Liver (tissue), 9 donors: ENCODE data around the gene TOP3A. TPM values are rescaled to one million over a fixed set of nuclear protein-coding genes. Genes with fewer than 3 reads are reported as not detected.

Experiments used
- DNase-seq: peaks from one replicate; pipeline ENCODE4 v3.0.0-alpha.2; 2017; ENCODE audit warnings: low spot score
- H3K27ac ChIP-seq, 2 donors: one replicate each; pipeline ENCODE4 v1.7.0; 2013; ENCODE audit warnings: inconsistent platforms in 2 of 2, low read length in 2 of 2, control low read depth in 1 of 2, low read depth in 1 of 2, mild to moderate bottlenecking in 1 of 2
- H3K27me3 ChIP-seq, 4 donors: one replicate each; pipeline versions ENCODE4 v1.6.1 to v1.7.0; 2013; ENCODE audit warnings: low read length in 3 of 4, inconsistent platforms in 1 of 4, mild to moderate bottlenecking in 1 of 4, moderate library complexity in 1 of 4; ENCODE audit not compliant: control insufficient read depth in 4 of 4, insufficient read depth in 4 of 4
- H3K36me3 ChIP-seq, 4 donors: one replicate each; pipeline versions ENCODE4 v1.6.1 to v1.7.0; 2013; ENCODE audit warnings: low read length in 3 of 4, mild to moderate bottlenecking in 3 of 4, low read depth in 1 of 4, moderate library complexity in 1 of 4; ENCODE audit not compliant: control insufficient read depth in 4 of 4, insufficient read depth in 3 of 4
- H3K4me1 ChIP-seq, 4 donors: one replicate each; pipeline versions ENCODE4 v1.6.1 to v1.7.0; 2013; ENCODE audit warnings: low read length in 3 of 4, mild to moderate bottlenecking in 3 of 4, moderate library complexity in 1 of 4; ENCODE audit not compliant: control insufficient read depth in 4 of 4, insufficient read depth in 4 of 4
- H3K4me3 ChIP-seq, 3 donors: one replicate each; pipeline versions ENCODE4 v1.6.1 to v1.7.0; 2013; ENCODE audit warnings: low read length in 3 of 3, control low read depth in 1 of 3, low read depth in 1 of 3, mild to moderate bottlenecking in 1 of 3
- H3K9ac ChIP-seq, 2 donors: one replicate each; pipeline ENCODE4 v1.7.0; 2013; ENCODE audit warnings: low read length in 2 of 2, mild to moderate bottlenecking in 2 of 2, moderate library complexity in 2 of 2, control low read depth in 1 of 2, low read depth in 1 of 2
- H3K9me3 ChIP-seq, 4 donors: one replicate each; pipeline versions ENCODE4 v1.6.1 to v1.7.0; 2013; ENCODE audit warnings: low read length in 3 of 4; ENCODE audit not compliant: control insufficient read depth in 4 of 4
- CTCF ChIP-seq: fragments of 150-350 bp; IDR thresholded peaks from 2 replicates; pipeline ENCODE4 v1.5.1; 2017; ENCODE audit warnings: improper control_type of control experiment, low read depth, low read length; ENCODE audit not compliant: missing input control
- EGR1 ChIP-seq, 2 donors: IDR thresholded peaks; 2 replicates each; pipeline ENCODE4 v1.6.1; 2016 to 2018; ENCODE audit warnings: antibody characterized with exemption in 2 of 2, low read depth in 2 of 2
- FOXA1 ChIP-seq: IDR thresholded peaks from 2 replicates; pipeline ENCODE4 v1.6.1; 2016; ENCODE audit warnings: antibody characterized with exemption
- FOXA2 ChIP-seq: IDR thresholded peaks from 2 replicates; pipeline ENCODE4 v1.6.1; 2016; ENCODE audit warnings: antibody characterized with exemption
- GABPA ChIP-seq, 2 donors: IDR thresholded peaks in 1 of 2; conservative IDR thresholded peaks in 1 of 2; 2 replicates each; pipeline ENCODE4 v1.6.1; 2016; ENCODE audit warnings: antibody characterized with exemption in 2 of 2, mild to moderate bottlenecking in 1 of 2, moderate library complexity in 1 of 2
- HNF4A ChIP-seq, 2 donors: conservative IDR thresholded peaks; 2 replicates each; pipeline ENCODE4 v1.6.1; 2016; ENCODE audit warnings: antibody characterized with exemption in 2 of 2, mild to moderate bottlenecking in 2 of 2
- HNF4G ChIP-seq: IDR thresholded peaks from 2 replicates; pipeline ENCODE4 v1.6.1; 2016; ENCODE audit warnings: antibody characterized with exemption
- JUND ChIP-seq, 2 donors: IDR thresholded peaks; 2 replicates each; pipeline ENCODE4 v1.6.1; 2016; ENCODE audit warnings: antibody characterized with exemption in 2 of 2
- NR2F2 ChIP-seq: IDR thresholded peaks from 2 replicates; pipeline ENCODE4 v1.6.1; 2016; ENCODE audit warnings: antibody characterized with exemption
- RAD21 ChIP-seq, 2 donors: IDR thresholded peaks; 2 replicates each; pipeline ENCODE4 v1.6.1; 2016; ENCODE audit warnings: antibody characterized with exemption in 2 of 2, mild to moderate bottlenecking in 2 of 2
- RXRA ChIP-seq, 2 donors: IDR thresholded peaks; 2 replicates each; pipeline ENCODE4 v1.6.1; 2017 to 2018; ENCODE audit warnings: antibody characterized with exemption in 2 of 2, mild to moderate bottlenecking in 1 of 2
- SP1 ChIP-seq: IDR thresholded peaks from 2 replicates; pipeline ENCODE4 v1.6.1; 2018; ENCODE audit warnings: antibody characterized with exemption, mild to moderate bottlenecking
- TAF1 ChIP-seq: conservative IDR thresholded peaks from 2 replicates; pipeline ENCODE4 v1.6.1; 2016; ENCODE audit warnings: antibody characterized with exemption, mild to moderate bottlenecking
- WGBS: extraction: QIAGEN DNeasy Blood & Tissue Kit; methylation state at CpG from one replicate; pipeline ENCODE4 v1.1.7; 2013; 5-methylcytosine and 5-hydroxymethylcytosine counted together
- polyA plus RNA-seq, 2 donors: library from polyadenylated mRNA; stranded (reverse) in 1 of 2; unstranded in 1 of 2; fragments of 200-250 nt in 1 of 2; fragments of >200 nt in 1 of 2; fragmentation: Nextera tagmentation in 1 of 2; extraction: Ambion mirVana in 1 of 2; gene quantifications; one replicate each; pipeline versions ENCODE4 v1.2.1 to v1.2.3, GENCODE V29; 2013 to 2015
- total RNA-seq, 2 donors: library from RNA; depleted of rRNA; stranded (reverse); fragments of >200 nt; gene quantifications; one replicate each; pipeline ENCODE4 v1.2.3, GENCODE V29; 2014
- TF ChIP-seq, protein P1 (sequence below): IDR thresholded peaks from 2 replicates; pipeline ENCODE4 v1.6.1; 2016; ENCODE audit warnings: antibody characterized with exemption
- TF ChIP-seq, protein P2 (sequence below): IDR thresholded peaks from 2 replicates; pipeline ENCODE4 v1.6.1; 2016; ENCODE audit warnings: antibody characterized with exemption
- TF ChIP-seq, protein P3 (sequence below): IDR thresholded peaks from 2 replicates; pipeline ENCODE4 v1.6.1; 2016; ENCODE audit warnings: antibody characterized with exemption, mild to moderate bottlenecking
- donor health status: healthy.
- donor health status: healthy.
- donor health status: healthy.
- donor health status: healthy.
- donor health status: healthy.

The TOP3A gene
- total and polyA plus RNA-seq, 4 donors = 6.6 to 37.5 (median 14.3) TPM

DNA sequence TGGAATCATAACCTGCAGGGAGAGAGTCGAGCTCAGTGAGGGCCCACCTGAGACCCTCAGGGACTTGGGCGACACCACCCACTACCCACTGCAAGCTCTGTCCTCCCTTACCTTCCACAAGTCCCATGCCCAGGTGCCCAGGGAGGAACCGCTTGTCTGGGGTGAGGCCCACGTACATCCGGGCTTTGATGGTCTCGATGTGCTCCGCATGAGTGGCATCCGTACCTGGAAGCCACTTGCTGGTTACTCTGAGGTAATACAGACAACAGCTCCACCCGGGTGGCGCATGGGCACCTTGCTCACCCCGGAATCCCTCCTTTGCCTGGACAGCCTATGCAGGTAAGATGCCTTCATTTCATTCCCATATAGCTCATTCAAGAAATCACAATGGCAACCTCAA, 29.5 kb downstream of the TOP3A start:
- H3K27ac ChIP-seq = no peak overlapping the region
- no peaks in the 10 kb centered on the region for H3K27me3 ChIP-seq
- TF ChIP-seq HNF4G = no peak
- H3K4me3 ChIP-seq = no peak overlapping the region
- 97% methylated on average over 11 of the region's 11 CpGs for WGBS
- peaks cover 9 to 74% (median 51%) of the 10 kb centered on the region in 4 donors for H3K36me3 ChIP-seq
- H3K9me3 ChIP-seq = no peaks in the 10 kb centered on the region
- no peaks in the 10 kb centered on the region for H3K4me1 ChIP-seq
- no peak overlapping the region for H3K9ac ChIP-seq
- no peak for DNase-seq

- H3K36me3 ChIP-seq = peaks cover 18 to 79% (median 54%) of the 10 kb centered on the region in 4 donors
- H3K9me3 ChIP-seq = no peaks in the 10 kb centered on the region
- DNase-seq = no peak
- TF ChIP-seq NR2F2 (no peak), JUND (IDR thresholded peaks at IDR 0.05) (no peak), EGR1 (IDR thresholded peaks at IDR 0.05; ENCODE audit: low read depth in 2 of 2) (no peak), FOXA2 (no peak), TAF1 (no peak), CTCF (no peak), RXRA (IDR thresholded peaks at IDR 0.05) (no peak), GABPA (IDR thresholded peaks at IDR 0.05 in 1 of 2, conservative IDR thresholded peaks at IDR 0.05 in 1 of 2) (no peak)
- TF ChIP-seq, protein P1, sequence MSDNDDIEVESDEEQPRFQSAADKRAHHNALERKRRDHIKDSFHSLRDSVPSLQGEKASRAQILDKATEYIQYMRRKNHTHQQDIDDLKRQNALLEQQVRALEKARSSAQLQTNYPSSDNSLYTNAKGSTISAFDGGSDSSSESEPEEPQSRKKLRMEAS = no peak
- TF ChIP-seq, protein P2, sequence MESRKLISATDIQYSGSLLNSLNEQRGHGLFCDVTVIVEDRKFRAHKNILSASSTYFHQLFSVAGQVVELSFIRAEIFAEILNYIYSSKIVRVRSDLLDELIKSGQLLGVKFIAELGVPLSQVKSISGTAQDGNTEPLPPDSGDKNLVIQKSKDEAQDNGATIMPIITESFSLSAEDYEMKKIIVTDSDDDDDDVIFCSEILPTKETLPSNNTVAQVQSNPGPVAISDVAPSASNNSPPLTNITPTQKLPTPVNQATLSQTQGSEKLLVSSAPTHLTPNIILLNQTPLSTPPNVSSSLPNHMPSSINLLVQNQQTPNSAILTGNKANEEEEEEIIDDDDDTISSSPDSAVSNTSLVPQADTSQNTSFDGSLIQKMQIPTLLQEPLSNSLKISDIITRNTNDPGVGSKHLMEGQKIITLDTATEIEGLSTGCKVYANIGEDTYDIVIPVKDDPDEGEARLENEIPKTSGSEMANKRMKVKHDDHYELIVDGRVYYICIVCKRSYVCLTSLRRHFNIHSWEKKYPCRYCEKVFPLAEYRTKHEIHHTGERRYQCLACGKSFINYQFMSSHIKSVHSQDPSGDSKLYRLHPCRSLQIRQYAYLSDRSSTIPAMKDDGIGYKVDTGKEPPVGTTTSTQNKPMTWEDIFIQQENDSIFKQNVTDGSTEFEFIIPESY = no peak
- 93% methylated on average over 6 of the region's 6 CpGs for WGBS
- H3K4me1 ChIP-seq = no peaks in the 10 kb centered on the region
- H3K4me3 ChIP-seq = no peak overlapping the region
- H3K27ac ChIP-seq = no peak overlapping the region
- no peak overlapping the region for H3K9ac ChIP-seq
- H3K27me3 ChIP-seq = no peaks in the 10 kb centered on the region
Measured at GRCh38 chr17:18281788-18282187, 33.0 kb downstream of the TOP3A start.

GRCh38 chr17:18280766-18281371, 33.9 kb downstream of the TOP3A start:
- Histone ChIP-seq H3K4me1 (no peaks in the 10 kb centered on the region), H3K9ac (no peak overlapping the region), H3K27me3 (no peaks in the 10 kb centered on the region), H3K4me3 (no peak overlapping the region), H3K9me3 (no peaks in the 10 kb centered on the region), H3K27ac (no peak overlapping the region), H3K36me3 (peaks cover 18 to 88% (median 54%) of the 10 kb centered on the region in 4 donors)
- no peak for DNase-seq
- 83% methylated on average over 5 of the region's 5 CpGs for WGBS
- TF ChIP-seq TAF1 (no peak), JUND (IDR thresholded peaks at IDR 0.05) (no peak), HNF4G (no peak), RXRA (IDR thresholded peaks at IDR 0.05) (no peak), RAD21 (IDR thresholded peaks at IDR 0.05) (no peak), FOXA2 (no peak), FOXA1 (no peak), HNF4A (conservative IDR thresholded peaks at IDR 0.05) (no peak), SP1 (no peak)
- TF ChIP-seq, protein P2 = no peak
- TF ChIP-seq, protein P3, sequence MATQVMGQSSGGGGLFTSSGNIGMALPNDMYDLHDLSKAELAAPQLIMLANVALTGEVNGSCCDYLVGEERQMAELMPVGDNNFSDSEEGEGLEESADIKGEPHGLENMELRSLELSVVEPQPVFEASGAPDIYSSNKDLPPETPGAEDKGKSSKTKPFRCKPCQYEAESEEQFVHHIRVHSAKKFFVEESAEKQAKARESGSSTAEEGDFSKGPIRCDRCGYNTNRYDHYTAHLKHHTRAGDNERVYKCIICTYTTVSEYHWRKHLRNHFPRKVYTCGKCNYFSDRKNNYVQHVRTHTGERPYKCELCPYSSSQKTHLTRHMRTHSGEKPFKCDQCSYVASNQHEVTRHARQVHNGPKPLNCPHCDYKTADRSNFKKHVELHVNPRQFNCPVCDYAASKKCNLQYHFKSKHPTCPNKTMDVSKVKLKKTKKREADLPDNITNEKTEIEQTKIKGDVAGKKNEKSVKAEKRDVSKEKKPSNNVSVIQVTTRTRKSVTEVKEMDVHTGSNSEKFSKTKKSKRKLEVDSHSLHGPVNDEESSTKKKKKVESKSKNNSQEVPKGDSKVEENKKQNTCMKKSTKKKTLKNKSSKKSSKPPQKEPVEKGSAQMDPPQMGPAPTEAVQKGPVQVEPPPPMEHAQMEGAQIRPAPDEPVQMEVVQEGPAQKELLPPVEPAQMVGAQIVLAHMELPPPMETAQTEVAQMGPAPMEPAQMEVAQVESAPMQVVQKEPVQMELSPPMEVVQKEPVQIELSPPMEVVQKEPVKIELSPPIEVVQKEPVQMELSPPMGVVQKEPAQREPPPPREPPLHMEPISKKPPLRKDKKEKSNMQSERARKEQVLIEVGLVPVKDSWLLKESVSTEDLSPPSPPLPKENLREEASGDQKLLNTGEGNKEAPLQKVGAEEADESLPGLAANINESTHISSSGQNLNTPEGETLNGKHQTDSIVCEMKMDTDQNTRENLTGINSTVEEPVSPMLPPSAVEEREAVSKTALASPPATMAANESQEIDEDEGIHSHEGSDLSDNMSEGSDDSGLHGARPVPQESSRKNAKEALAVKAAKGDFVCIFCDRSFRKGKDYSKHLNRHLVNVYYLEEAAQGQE = no peak
